Activated naive CD4-positive, alpha-beta T cell treated with anti-CD3 and anti-CD28 coated beads for 36 hours (primary cell): ENCODE results near the gene BRCA1. TPM values are rescaled to one million over a fixed set of nuclear protein-coding genes. Genes with fewer than 3 reads are reported as not detected.
"Not testable (repeated sequence)": the region's sequence is repeated elsewhere in the genome, so short reads cannot be mapped to it uniquely, and the experiment has no call there.

ENCODE experiments used
- CTCF ChIA-PET: fragments of 350-600 bp; sonication (Branson Sonifier 250); formaldehyde crosslinking; loops from one replicate; lab custom pipeline; 2021; ENCODE audit warnings: antibody characterized with exemption; lab: Charles Lee
- DNase-seq: peaks from one replicate; pipeline ENCODE4 v3.0.0-alpha.2; 2020
- H3K27ac Mint-ChIP-seq: one replicate; pipeline ENCODE4 v1.8.0; 2021; ENCODE audit warnings: mild to moderate bottlenecking, mixed read lengths
- H3K27me3 Mint-ChIP-seq: one replicate; pipeline ENCODE4 v1.8.0; 2021; ENCODE audit warnings: low read depth, mixed read lengths
- H3K36me3 Mint-ChIP-seq: one replicate; pipeline ENCODE4 v1.8.0; 2021; ENCODE audit warnings: low read depth, mixed read lengths
- H3K4me1 Mint-ChIP-seq: one replicate; pipeline ENCODE4 v1.8.0; 2021; ENCODE audit warnings: low read depth, mixed read lengths
- H3K4me3 Mint-ChIP-seq: one replicate; pipeline ENCODE4 v1.8.0; 2021; ENCODE audit warnings: mild to moderate bottlenecking, moderate library complexity, mixed read lengths
- H3K9me3 Mint-ChIP-seq: one replicate; pipeline ENCODE4 v1.8.0; 2021; ENCODE audit warnings: mixed read lengths
- intact Hi-C: fragments of 100-400 bp; cut with micrococcal nuclease; formaldehyde crosslinking; loops from one replicate; pipeline ENCODE4 v1.15.1; 2023
- total RNA-seq, 2 experiments: library from RNA; stranded (reverse); gene quantifications; one replicate each; pipeline ENCODE4 v1.2.3, GENCODE V29; 2021

Gene BRCA1
- total RNA-seq, 2 experiments from 2014 or later, result 77.4 to 80.6 TPM

- Mint-ChIP-seq H3K36me3 (peaks cover 57% of the 10 kb centered on the region), H3K27me3 (no peaks in the 10 kb centered on the region), H3K9me3 (no peaks in the 10 kb centered on the region), H3K4me3 (no peak overlapping the region), H3K4me1 (no peaks in the 10 kb centered on the region), H3K27ac (no peak overlapping the region)
- intact Hi-C loops, result no loop called here
- DNase-seq, result no peak
- CTCF ChIA-PET, result no interaction called here
These were observed 35.1 kb downstream of the BRCA1 start for GRCh38 chr17:43090022-43090421.

DNA sequence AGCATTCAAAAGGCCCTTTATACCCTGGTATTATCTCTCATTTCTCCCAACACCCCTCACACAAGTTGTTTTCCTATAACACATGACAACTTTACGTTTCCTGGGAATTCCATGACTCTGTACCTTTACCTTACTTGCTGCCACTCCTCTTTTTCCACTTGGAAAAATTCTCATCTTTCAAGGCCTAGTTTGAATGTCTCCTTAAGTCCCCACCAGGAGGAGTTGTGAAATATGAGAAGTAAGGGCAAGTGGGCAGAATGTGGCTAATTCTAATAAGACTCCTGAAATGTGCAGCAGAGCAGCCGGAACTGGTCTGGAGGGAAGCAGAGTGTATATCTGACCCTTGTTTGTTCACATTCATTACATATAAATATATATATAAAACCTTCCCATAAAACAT is 39.7 kb downstream of the BRCA1 start:
- no peaks in the 10 kb centered on the region for H3K4me1 Mint-ChIP-seq
- H3K9me3 Mint-ChIP-seq, result no peaks in the 10 kb centered on the region
- H3K27me3 Mint-ChIP-seq, result no peaks in the 10 kb centered on the region
- no peak for DNase-seq
- H3K4me3 Mint-ChIP-seq, result no peak overlapping the region
- CTCF ChIA-PET, result no interaction called here
- intact Hi-C loops, result no loop called here
- peaks cover 40% of the 10 kb centered on the region for H3K36me3 Mint-ChIP-seq
- no peak overlapping the region for H3K27ac Mint-ChIP-seq

- Mint-ChIP-seq H3K27me3 (no peaks in the 10 kb centered on the region), H3K36me3 (peaks cover 35% of the 10 kb centered on the region), H3K9me3 (no peaks in the 10 kb centered on the region), H3K27ac (no peak overlapping the region), H3K4me3 (no peak overlapping the region), H3K4me1 (no peaks in the 10 kb centered on the region)
- CTCF ChIA-PET, result no interaction called here
- no peak for DNase-seq
- intact Hi-C loops, result no loop called here
These were observed 45.4 kb downstream of the BRCA1 start for GRCh38 chr17:43079641-43080302.

GRCh38 chr17:43074869-43075268 is 50.3 kb downstream of the BRCA1 start:
- Mint-ChIP-seq H3K9me3 (no peaks in the 10 kb centered on the region), H3K27ac (no peak overlapping the region), H3K36me3 (peaks cover 40% of the 10 kb centered on the region), H3K27me3 (no peaks in the 10 kb centered on the region), H3K4me3 (no peak overlapping the region), H3K4me1 (no peaks in the 10 kb centered on the region)
- intact Hi-C loops, result no loop called here
- no peak for DNase-seq
- CTCF ChIA-PET, result interaction anchor here (0.7 kb wide), 1 partner anchor 23 kb away, joined by 3 read pairs; no protein-coding TSS in a partner anchor

GRCh38 chr17:43070872-43071271 is 54.3 kb downstream of the BRCA1 start:
- no peaks in the 10 kb centered on the region for H3K4me1 Mint-ChIP-seq

DNA sequence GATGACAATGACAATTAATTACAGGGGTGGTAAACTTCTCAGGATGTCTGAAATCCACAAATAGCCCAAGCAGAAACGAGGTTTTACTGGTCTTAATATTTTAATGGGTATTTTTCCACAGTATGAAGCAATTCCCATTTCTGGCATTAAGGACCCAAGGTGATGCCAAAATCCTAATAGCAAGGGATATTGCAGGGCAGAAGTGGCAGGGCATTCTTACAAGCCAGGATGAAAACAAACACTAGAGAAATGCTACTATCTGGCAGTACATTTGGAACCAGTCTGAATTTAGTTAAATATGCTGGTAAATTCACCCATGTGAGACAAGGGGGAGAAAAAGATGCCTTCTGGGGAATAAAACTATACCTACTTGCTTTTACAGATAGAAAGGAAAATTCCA is 54.9 kb downstream of the BRCA1 start:
- no peaks in the 10 kb centered on the region for H3K4me1 Mint-ChIP-seq
- peaks cover 51% of the 10 kb centered on the region for H3K36me3 Mint-ChIP-seq
- CTCF ChIA-PET, result no interaction called here
- intact Hi-C loops, result no loop called here
- no peak overlapping the region for H3K4me3 Mint-ChIP-seq
- DNase-seq, result no peak
- H3K27ac Mint-ChIP-seq, result no peak overlapping the region
- no peaks in the 10 kb centered on the region for H3K27me3 Mint-ChIP-seq
- no peaks in the 10 kb centered on the region for H3K9me3 Mint-ChIP-seq

More at GRCh38 chr17:43070872-43071271, 54.3 kb downstream of the BRCA1 start:
- no peak overlapping the region for H3K27ac Mint-ChIP-seq
- intact Hi-C loops, result no loop called here
- CTCF ChIA-PET, result no interaction called here
- no peak for DNase-seq
- no peak overlapping the region for H3K4me3 Mint-ChIP-seq
- H3K27me3 Mint-ChIP-seq, result no peaks in the 10 kb centered on the region
- H3K9me3 Mint-ChIP-seq, result no peaks in the 10 kb centered on the region
- H3K36me3 Mint-ChIP-seq, result peaks cover 50% of the 10 kb centered on the region

GRCh38 chr17:43069368-43069898 is 55.7 kb downstream of the BRCA1 start:
- Mint-ChIP-seq H3K27me3 (no peaks in the 10 kb centered on the region), H3K4me1 (no peaks in the 10 kb centered on the region), H3K27ac (no peak overlapping the region), H3K9me3 (no peaks in the 10 kb centered on the region), H3K36me3 (peaks cover 44% of the 10 kb centered on the region), H3K4me3 (no peak overlapping the region)
- no peak for DNase-seq
- CTCF ChIA-PET, result no interaction called here
- intact Hi-C loops, result no loop called here

DNA sequence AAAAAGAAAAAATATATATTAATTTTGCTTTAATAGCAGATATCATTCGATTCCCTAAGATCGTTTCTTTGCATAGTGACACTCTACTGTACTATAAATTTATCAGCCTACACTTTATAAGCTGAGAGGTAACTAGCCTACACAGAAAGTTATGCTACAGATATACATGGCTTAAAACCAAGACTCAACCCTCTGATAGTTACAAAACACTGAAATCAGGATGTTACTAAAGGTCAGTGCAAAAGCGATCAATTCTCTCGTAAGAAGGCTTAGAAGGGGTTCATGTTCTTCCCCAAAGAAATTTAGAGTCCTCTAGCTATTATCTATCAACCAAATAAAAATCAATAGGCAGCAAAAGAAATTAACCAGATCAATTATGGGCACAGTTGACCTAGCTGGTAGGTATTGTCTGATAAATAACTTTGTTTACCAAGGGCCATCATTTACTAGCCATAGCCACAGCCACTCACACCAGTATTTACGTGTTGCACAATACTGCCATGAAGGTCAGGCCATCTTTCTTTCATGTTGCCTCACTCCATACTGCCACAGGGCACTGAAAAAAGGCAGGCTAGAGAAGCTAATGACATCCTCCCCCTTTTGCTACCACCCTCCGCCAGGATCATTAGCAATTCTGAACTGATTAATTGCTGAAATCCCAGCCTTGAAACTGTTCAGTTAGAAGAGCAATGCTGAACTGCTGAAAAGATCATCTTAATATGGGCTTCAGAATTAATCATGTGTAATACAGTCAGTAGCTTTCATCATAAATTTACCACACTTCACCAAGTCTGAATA is 56.4 kb downstream of the BRCA1 start:
- CTCF ChIA-PET, result no interaction called here
- peaks cover 41% of the 10 kb centered on the region for H3K36me3 Mint-ChIP-seq
- DNase-seq, result no peak
- H3K4me1 Mint-ChIP-seq, result no peaks in the 10 kb centered on the region
- H3K4me3 Mint-ChIP-seq, result no peak overlapping the region
- H3K27ac Mint-ChIP-seq, result no peak overlapping the region
- intact Hi-C loops, result no loop called here
- no peaks in the 10 kb centered on the region for H3K9me3 Mint-ChIP-seq
- H3K27me3 Mint-ChIP-seq, result no peaks in the 10 kb centered on the region

- H3K4me1 Mint-ChIP-seq, result no peaks in the 10 kb centered on the region
- H3K9me3 Mint-ChIP-seq, result no peaks in the 10 kb centered on the region
- peaks cover 40% of the 10 kb centered on the region for H3K36me3 Mint-ChIP-seq
- CTCF ChIA-PET, result no interaction called here
- no peak overlapping the region for H3K27ac Mint-ChIP-seq
- intact Hi-C loops, result no loop called here
- no peak overlapping the region for H3K4me3 Mint-ChIP-seq
- H3K27me3 Mint-ChIP-seq, result no peaks in the 10 kb centered on the region
- DNase-seq, result no peak
These were observed 62.1 kb downstream of the BRCA1 start for GRCh38 chr17:43062984-43063638.

DNA sequence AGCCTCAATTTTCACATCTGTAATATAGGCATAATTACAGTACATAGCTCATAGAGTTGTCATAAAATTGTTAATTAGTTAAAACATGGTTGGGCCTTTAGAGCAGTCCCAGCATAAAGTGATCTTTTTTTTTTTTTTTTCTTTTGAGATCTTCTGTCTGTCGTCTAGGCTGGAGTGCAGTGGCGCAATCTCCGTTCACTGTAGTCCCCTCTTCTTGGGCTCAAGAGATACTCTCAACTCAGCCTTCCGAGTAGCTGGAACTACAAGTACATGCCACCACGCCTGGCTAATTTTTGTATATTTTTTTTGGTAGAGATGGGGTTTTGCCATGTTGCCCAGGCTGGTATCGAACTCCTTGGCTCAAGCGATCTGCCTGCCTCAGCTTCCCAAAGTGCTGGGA is 69.1 kb downstream of the BRCA1 start:
- H3K9me3 Mint-ChIP-seq, result no peaks in the 10 kb centered on the region
- DNase-seq, result no peak
- CTCF ChIA-PET, result interaction anchor here (0.8 kb wide), 1 partner anchor 58 kb away, joined by 3 read pairs; the partner anchor contains the start of gene RPL27
- intact Hi-C loops, result no loop called here
- peaks cover 52% of the 10 kb centered on the region for H3K36me3 Mint-ChIP-seq
- no peak overlapping the region for H3K27ac Mint-ChIP-seq
- no peaks in the 10 kb centered on the region for H3K27me3 Mint-ChIP-seq
- no peaks in the 10 kb centered on the region for H3K4me1 Mint-ChIP-seq
- no peak overlapping the region for H3K4me3 Mint-ChIP-seq

DNA sequence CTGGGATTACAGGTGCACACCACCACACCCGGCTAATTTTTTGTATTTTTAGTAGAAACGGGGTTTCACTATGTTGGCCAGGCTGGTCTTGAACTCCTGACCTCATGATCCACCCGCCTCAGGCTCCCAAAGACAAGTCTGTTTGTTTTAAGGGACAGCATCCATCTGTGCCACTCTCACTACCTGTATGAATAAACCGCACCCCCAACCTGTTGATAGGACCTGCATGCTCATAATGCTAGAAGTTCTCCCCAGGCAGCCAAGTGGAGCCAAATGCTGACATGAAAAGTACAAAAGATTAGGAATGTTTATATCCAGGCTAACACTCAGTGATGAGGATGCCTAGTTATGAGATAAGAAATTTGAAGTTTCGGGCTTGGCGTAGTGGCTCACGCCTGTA is 72.2 kb downstream of the BRCA1 start:
- H3K27ac Mint-ChIP-seq, CTCF ChIA-PET: not testable (repeated sequence)
- H3K36me3 Mint-ChIP-seq, result peaks cover 62% of the 10 kb centered on the region

GRCh38 chr17:43051969-43052368 is 73.2 kb downstream of the BRCA1 start:
- Mint-ChIP-seq H3K4me3 (no peak overlapping the region), H3K27ac (no peak overlapping the region), H3K36me3 (peaks cover 65% of the 10 kb centered on the region), H3K27me3 (no peaks in the 10 kb centered on the region), H3K4me1 (no peaks in the 10 kb centered on the region), H3K9me3 (no peaks in the 10 kb centered on the region)
- intact Hi-C loops, result no loop called here
- CTCF ChIA-PET, result no interaction called here
- DNase-seq, result no peak

More for the DNA sequence above, 72.2 kb downstream of the BRCA1 start:
- H3K4me1 Mint-ChIP-seq, H3K9me3 Mint-ChIP-seq, H3K4me3 Mint-ChIP-seq, DNase-seq, intact Hi-C loops, H3K27me3 Mint-ChIP-seq: not testable (repeated sequence)
